Measurements from ENCODE around the gene PPP2R2B.

- TF ChIP-seq, protein P1, sequence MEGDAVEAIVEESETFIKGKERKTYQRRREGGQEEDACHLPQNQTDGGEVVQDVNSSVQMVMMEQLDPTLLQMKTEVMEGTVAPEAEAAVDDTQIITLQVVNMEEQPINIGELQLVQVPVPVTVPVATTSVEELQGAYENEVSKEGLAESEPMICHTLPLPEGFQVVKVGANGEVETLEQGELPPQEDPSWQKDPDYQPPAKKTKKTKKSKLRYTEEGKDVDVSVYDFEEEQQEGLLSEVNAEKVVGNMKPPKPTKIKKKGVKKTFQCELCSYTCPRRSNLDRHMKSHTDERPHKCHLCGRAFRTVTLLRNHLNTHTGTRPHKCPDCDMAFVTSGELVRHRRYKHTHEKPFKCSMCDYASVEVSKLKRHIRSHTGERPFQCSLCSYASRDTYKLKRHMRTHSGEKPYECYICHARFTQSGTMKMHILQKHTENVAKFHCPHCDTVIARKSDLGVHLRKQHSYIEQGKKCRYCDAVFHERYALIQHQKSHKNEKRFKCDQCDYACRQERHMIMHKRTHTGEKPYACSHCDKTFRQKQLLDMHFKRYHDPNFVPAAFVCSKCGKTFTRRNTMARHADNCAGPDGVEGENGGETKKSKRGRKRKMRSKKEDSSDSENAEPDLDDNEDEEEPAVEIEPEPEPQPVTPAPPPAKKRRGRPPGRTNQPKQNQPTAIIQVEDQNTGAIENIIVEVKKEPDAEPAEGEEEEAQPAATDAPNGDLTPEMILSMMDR (IDR thresholded peaks at IDR 0.05), result no peak
- no peak for TF ChIP-seq POLR2A (IDR thresholded peaks at IDR 0.05)
Measured at GRCh38 chr5:146920351-146920881, 41.9 kb upstream of the PPP2R2B start.
